ENCODE data around the gene FOXA1.

DNA sequence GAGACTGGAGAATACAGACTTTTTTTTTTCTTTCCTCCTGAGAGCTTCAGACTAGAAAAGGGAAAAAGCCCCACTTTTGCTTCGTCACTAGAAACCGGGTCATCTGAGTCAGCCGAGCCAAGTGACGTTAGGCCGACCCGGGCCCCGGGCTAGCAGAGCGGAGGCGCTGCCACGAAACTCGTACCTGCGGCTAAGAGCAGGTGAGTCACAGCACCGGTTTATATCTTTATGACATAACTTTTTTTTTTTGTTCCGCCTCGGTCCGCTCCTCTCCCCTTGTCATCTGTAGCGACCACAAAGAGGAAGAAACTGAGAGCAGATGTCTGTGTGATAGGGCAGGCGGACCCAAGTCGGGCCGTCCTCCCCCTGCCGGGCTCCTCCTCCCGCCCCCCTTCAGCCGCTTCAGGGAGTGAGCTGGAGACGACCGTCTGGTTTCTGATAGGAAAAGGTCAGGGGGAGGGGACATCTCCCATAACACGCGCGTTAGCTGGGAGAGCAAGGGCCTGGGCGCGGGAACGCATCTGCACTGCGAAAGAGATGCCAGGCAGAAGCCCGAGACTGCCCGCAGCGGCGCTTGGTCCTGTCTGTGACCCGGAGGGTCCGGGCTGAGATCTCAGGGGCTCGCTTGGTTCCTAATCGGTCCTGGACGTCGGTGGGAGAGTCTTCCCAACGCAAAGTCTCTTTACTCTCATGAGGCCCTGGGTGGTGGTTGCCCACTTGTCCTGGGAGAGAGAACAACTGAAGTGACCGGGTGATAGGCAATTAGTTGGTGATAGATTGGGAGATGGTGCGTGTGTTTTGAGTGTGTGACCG is 966 bp upstream of the FOXA1 start:
- TF ChIP-seq ZNF341 (tag by site-specific recombination; IDR thresholded peaks at IDR 0.05; ENCODE audit: low read depth) = peak; percentile 78
- TF ChIP-seq ZNF292 (tag by site-specific recombination; IDR thresholded peaks at IDR 0.05; ENCODE audit: borderline replicate concordance, low read depth) = no peak
- TF ChIP-seq ZNF558 (tag by site-specific recombination; IDR thresholded peaks at IDR 0.05) = no peak
- no peak for TF ChIP-seq ZNF311 (tag by site-specific recombination; IDR thresholded peaks at IDR 0.05; ENCODE audit: borderline replicate concordance)
- TF ChIP-seq ZNF121 (tag by site-specific recombination; IDR thresholded peaks at IDR 0.05) = no peak
- TF ChIP-seq, protein P1, sequence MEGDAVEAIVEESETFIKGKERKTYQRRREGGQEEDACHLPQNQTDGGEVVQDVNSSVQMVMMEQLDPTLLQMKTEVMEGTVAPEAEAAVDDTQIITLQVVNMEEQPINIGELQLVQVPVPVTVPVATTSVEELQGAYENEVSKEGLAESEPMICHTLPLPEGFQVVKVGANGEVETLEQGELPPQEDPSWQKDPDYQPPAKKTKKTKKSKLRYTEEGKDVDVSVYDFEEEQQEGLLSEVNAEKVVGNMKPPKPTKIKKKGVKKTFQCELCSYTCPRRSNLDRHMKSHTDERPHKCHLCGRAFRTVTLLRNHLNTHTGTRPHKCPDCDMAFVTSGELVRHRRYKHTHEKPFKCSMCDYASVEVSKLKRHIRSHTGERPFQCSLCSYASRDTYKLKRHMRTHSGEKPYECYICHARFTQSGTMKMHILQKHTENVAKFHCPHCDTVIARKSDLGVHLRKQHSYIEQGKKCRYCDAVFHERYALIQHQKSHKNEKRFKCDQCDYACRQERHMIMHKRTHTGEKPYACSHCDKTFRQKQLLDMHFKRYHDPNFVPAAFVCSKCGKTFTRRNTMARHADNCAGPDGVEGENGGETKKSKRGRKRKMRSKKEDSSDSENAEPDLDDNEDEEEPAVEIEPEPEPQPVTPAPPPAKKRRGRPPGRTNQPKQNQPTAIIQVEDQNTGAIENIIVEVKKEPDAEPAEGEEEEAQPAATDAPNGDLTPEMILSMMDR (tag by site-specific recombination; IDR thresholded peaks at IDR 0.05) = no peak
